Chondrocyte (in vitro differentiated cells): ENCODE data around the gene APCDD1L. TPM values are rescaled to one million over a fixed set of nuclear protein-coding genes. Genes with fewer than 3 reads are reported as not detected.

ENCODE experiments used
- DNase-seq: peaks from one replicate; pipeline ENCODE4 v3.0.0; 2021; ENCODE audit warnings: mixed read lengths, low spot score
- H3K27ac Mint-ChIP-seq: one replicate; pipeline ENCODE4 v1.8.0; 2021; ENCODE audit warnings: mild to moderate bottlenecking, moderate library complexity, mixed read lengths; ENCODE audit not compliant: unreplicated experiment
- H3K27me3 Mint-ChIP-seq: 2 replicates; pipeline ENCODE4 v1.8.0; 2021; ENCODE audit warnings: low read depth, mixed read lengths
- H3K36me3 Mint-ChIP-seq: 2 replicates; pipeline ENCODE4 v1.8.0; 2021; ENCODE audit warnings: low read depth, mixed read lengths
- H3K4me1 Mint-ChIP-seq: 2 replicates; pipeline ENCODE4 v1.8.0; 2021; ENCODE audit warnings: low read depth, mild to moderate bottlenecking, mixed read lengths
- H3K4me3 Mint-ChIP-seq: one replicate; pipeline ENCODE4 v1.8.0; 2021; ENCODE audit warnings: mild to moderate bottlenecking, moderate library complexity, mixed read lengths; ENCODE audit not compliant: unreplicated experiment
- H3K9me3 Mint-ChIP-seq: 2 replicates; pipeline ENCODE4 v1.8.0; 2021; ENCODE audit warnings: low read depth, mixed read lengths
- CTCF ChIP-seq: fragments of 200-600 bp; sonication (generic); IDR thresholded peaks from 2 replicates; pipeline ENCODE4 v1.5.0; 2021; ENCODE audit warnings: antibody characterized with exemption, mild to moderate bottlenecking, moderate library complexity
- total RNA-seq: library from RNA; stranded (reverse); gene quantifications from 3 replicates; pipeline ENCODE4 v1.2.1, GENCODE V29; 2021

The APCDD1L gene
- total RNA-seq, 1 donor from 2014 or later: 20.7 TPM

GRCh38 chr20:58536289-58536688, 21.1 kb upstream of the APCDD1L start:
- Mint-ChIP-seq H3K27ac (no peak overlapping the region), H3K27me3 (no peaks in the 10 kb centered on the region), H3K36me3 (peaks cover 22% of the 10 kb centered on the region), H3K9me3 (peaks cover 37% of the 10 kb centered on the region), H3K4me1 (peaks cover under 1% of the 10 kb centered on the region), H3K4me3 (no peak overlapping the region)
- DNase-seq: no peak
- TF ChIP-seq CTCF: no peak

GRCh38 chr20:58531657-58532056, 16.5 kb upstream of the APCDD1L start:
- Mint-ChIP-seq H3K36me3 (peaks cover 29% of the 10 kb centered on the region), H3K9me3 (peaks cover 45% of the 10 kb centered on the region), H3K27me3 (no peaks in the 10 kb centered on the region), H3K27ac (no peak overlapping the region), H3K4me1 (no peaks in the 10 kb centered on the region), H3K4me3 (no peak overlapping the region)
- TF ChIP-seq CTCF: no peak
- DNase-seq: no peak

GRCh38 chr20:58531063-58531462, 15.9 kb upstream of the APCDD1L start:
- Mint-ChIP-seq H3K36me3 (peaks cover 28% of the 10 kb centered on the region), H3K27ac (no peak overlapping the region), H3K4me3 (no peak overlapping the region), H3K9me3 (peaks cover 51% of the 10 kb centered on the region), H3K27me3 (no peaks in the 10 kb centered on the region), H3K4me1 (no peaks in the 10 kb centered on the region)
- no peak for TF ChIP-seq CTCF
- no peak for DNase-seq

- TF ChIP-seq CTCF: no peak
- Mint-ChIP-seq H3K9me3 (peaks cover 58% of the 10 kb centered on the region), H3K27me3 (no peaks in the 10 kb centered on the region), H3K36me3 (peaks cover 30% of the 10 kb centered on the region), H3K4me1 (no peaks in the 10 kb centered on the region), H3K27ac (no peak overlapping the region), H3K4me3 (no peak overlapping the region)
- no peak for DNase-seq
These were observed 13.2 kb upstream of the APCDD1L start for GRCh38 chr20:58528412-58528811.

GRCh38 chr20:58526411-58526810, 11.2 kb upstream of the APCDD1L start:
- H3K27ac Mint-ChIP-seq: no peak overlapping the region
- H3K4me3 Mint-ChIP-seq: no peak overlapping the region
- H3K36me3 Mint-ChIP-seq: peaks cover 19% of the 10 kb centered on the region
- DNase-seq: no peak
- no peaks in the 10 kb centered on the region for H3K4me1 Mint-ChIP-seq
- H3K9me3 Mint-ChIP-seq: peaks cover 44% of the 10 kb centered on the region
- H3K27me3 Mint-ChIP-seq: no peaks in the 10 kb centered on the region
- TF ChIP-seq CTCF: no peak
